Mesothelial cell of epicardium (in vitro differentiated cells): Measurements from ENCODE around the gene TIMM22. TPM values are rescaled to one million over a fixed set of nuclear protein-coding genes. Genes with fewer than 3 reads are reported as not detected.

ENCODE experiments used
- DNase-seq, 2 experiments: peaks; one replicate each; pipeline ENCODE4 v3.0.0; 2021; ENCODE audit warnings: low spot score in 2 of 2; ENCODE audit not compliant: unreplicated experiment in 2 of 2
- H3K27ac Mint-ChIP-seq: 2 replicates; pipeline ENCODE4 v1.8.0; 2021; ENCODE audit warnings: mixed read lengths
- H3K27me3 Mint-ChIP-seq: 2 replicates; pipeline ENCODE4 v1.8.0; 2021; ENCODE audit warnings: low read depth, mixed read lengths
- H3K36me3 Mint-ChIP-seq: 2 replicates; pipeline ENCODE4 v1.8.0; 2021; ENCODE audit warnings: mixed read lengths
- H3K4me1 Mint-ChIP-seq: 2 replicates; pipeline ENCODE4 v1.8.0; 2021; ENCODE audit warnings: mixed read lengths
- H3K4me3 Mint-ChIP-seq: 2 replicates; pipeline ENCODE4 v1.8.0; 2021; ENCODE audit warnings: mild to moderate bottlenecking, moderate library complexity, mixed read lengths
- H3K9me3 Mint-ChIP-seq: 2 replicates; pipeline ENCODE4 v1.8.0; 2021; ENCODE audit warnings: mixed read lengths
- CTCF ChIP-seq: fragments of 200-600 bp; sonication (generic); IDR thresholded peaks from one replicate; pipeline ENCODE4 v1.5.0; 2021; ENCODE audit warnings: antibody characterized with exemption; ENCODE audit not compliant: unreplicated experiment
- microRNA-seq: library from miRNA; unstranded; fragments of <30 nt; microRNA quantifications from one replicate; pipeline ENCODE4 v1.2.0, GENCODE V29; 2021; ENCODE audit warnings: inconsistent platforms, mixed read lengths
- total RNA-seq: library from RNA; stranded (reverse); gene quantifications from 3 replicates; pipeline ENCODE4 v1.2.1, GENCODE V29; 2021

Gene TIMM22
- total RNA-seq, 1 donor from 2014 or later = 15.5 TPM

- Mint-ChIP-seq H3K4me3 (no peak overlapping the region), H3K9me3 (no peaks in the 10 kb centered on the region), H3K27ac (no peak overlapping the region), H3K4me1 (peaks cover 20% of the 10 kb centered on the region), H3K36me3 (peaks cover 8% of the 10 kb centered on the region), H3K27me3 (no peaks in the 10 kb centered on the region)
- no peak for TF ChIP-seq CTCF
- DNase-seq = no peak
These were observed 54.3 kb downstream of the TIMM22 start for GRCh38 chr17:1050996-1051925.

Small RNA genes lying within 50 kb of the gene (microRNA-seq; reads per million reads assigned to microRNA genes)
- gene MIR3183 = not detected

Other genes starting within 250 kb of the TIMM22 start
- gene GEMIN4, start 244.9 kb upstream of the TIMM22 start, total RNA-seq = 28.6 to 35.8 TPM (median 35.4 TPM) in 3 replicates
- 72.1 to 77.2 TPM (median 76.9 TPM) in 3 replicates for gene GLOD4, start 214.8 kb upstream of the TIMM22 start, total RNA-seq
- gene MRM3, start 214.8 kb upstream of the TIMM22 start, total RNA-seq = 13.5 to 18.9 TPM (median 16.5 TPM) in 3 replicates
- 99.1 to 107 TPM (median 106 TPM) in 3 replicates for gene NXN, start 17.4 kb upstream of the TIMM22 start, total RNA-seq
- gene ABR, start 182.9 kb downstream of the TIMM22 start, total RNA-seq = 63.9 to 70.1 TPM (median 69.3 TPM) in 3 replicates